Measurements from ENCODE around the gene LRRC71. TPM values are rescaled to one million over a fixed set of nuclear protein-coding genes. Genes with fewer than 3 reads are reported as not detected.

The LRRC71 gene
- total RNA-seq, 1 donor: 0.36 TPM

- Histone ChIP-seq H4K20me1 (ENCODE audit: insufficient read depth, low read length) (no peaks in the 10 kb centered on the region), H3K27ac (ENCODE audit: low read depth, low read length) (no peak overlapping the region), H3K79me2 (ENCODE audit: insufficient read depth, low read length) (no peaks in the 10 kb centered on the region), H3K27me3 (ENCODE audit: insufficient read depth, low read length) (peaks cover 29% of the 10 kb centered on the region), H3K36me3 (ENCODE audit: insufficient read depth, low read length) (no peaks in the 10 kb centered on the region), H2AFZ (ENCODE audit: low read length) (no peak overlapping the region), H3K4me2 (ENCODE audit: insufficient read depth, low read length) (no peak overlapping the region), H3K9me3 (ENCODE audit: low read depth, low read length) (no peaks in the 10 kb centered on the region), H3K4me3 (ENCODE audit: insufficient read depth, low read length) (no peak overlapping the region), H3K4me1 (ENCODE audit: insufficient read depth, low read length) (no peaks in the 10 kb centered on the region)
- no peak for DNase-seq (ENCODE audit: insufficient read length, low spot score, missing footprints)
- TF ChIP-seq CTCF (IDR thresholded peaks at IDR 0.05; ENCODE audit: extremely low read depth, low read depth, low read length): no peak
Observed at GRCh38 chr1:156883919-156884318, 36.5 kb upstream of the LRRC71 start.

GRCh38 chr1:156884560-156885184 lies 35.8 kb upstream of the LRRC71 start:
- Histone ChIP-seq H3K4me3 (ENCODE audit: insufficient read depth, low read length) (no peak overlapping the region), H2AFZ (ENCODE audit: low read length) (no peak overlapping the region), H3K27ac (ENCODE audit: low read depth, low read length) (no peak overlapping the region), H3K36me3 (ENCODE audit: insufficient read depth, low read length) (no peaks in the 10 kb centered on the region), H3K27me3 (ENCODE audit: insufficient read depth, low read length) (peaks cover 24% of the 10 kb centered on the region), H4K20me1 (ENCODE audit: insufficient read depth, low read length) (no peaks in the 10 kb centered on the region), H3K9me3 (ENCODE audit: low read depth, low read length) (no peaks in the 10 kb centered on the region), H3K4me2 (ENCODE audit: insufficient read depth, low read length) (no peak overlapping the region), H3K79me2 (ENCODE audit: insufficient read depth, low read length) (no peaks in the 10 kb centered on the region), H3K4me1 (ENCODE audit: insufficient read depth, low read length) (no peaks in the 10 kb centered on the region)
- no peak for DNase-seq (ENCODE audit: insufficient read length, low spot score, missing footprints)
- TF ChIP-seq CTCF (IDR thresholded peaks at IDR 0.05; ENCODE audit: extremely low read depth, low read depth, low read length): no peak

GRCh38 chr1:156885314-156885713 lies 35.1 kb upstream of the LRRC71 start:
- Histone ChIP-seq H3K4me2 (ENCODE audit: insufficient read depth, low read length) (no peak overlapping the region), H3K9me3 (ENCODE audit: low read depth, low read length) (no peaks in the 10 kb centered on the region), H4K20me1 (ENCODE audit: insufficient read depth, low read length) (no peaks in the 10 kb centered on the region), H3K27ac (ENCODE audit: low read depth, low read length) (no peak overlapping the region), H3K27me3 (ENCODE audit: insufficient read depth, low read length) (peaks cover 24% of the 10 kb centered on the region), H3K4me1 (ENCODE audit: insufficient read depth, low read length) (no peaks in the 10 kb centered on the region), H2AFZ (ENCODE audit: low read length) (no peak overlapping the region), H3K36me3 (ENCODE audit: insufficient read depth, low read length) (no peaks in the 10 kb centered on the region), H3K79me2 (ENCODE audit: insufficient read depth, low read length) (no peaks in the 10 kb centered on the region), H3K4me3 (ENCODE audit: insufficient read depth, low read length) (no peak overlapping the region)
- DNase-seq (ENCODE audit: insufficient read length, low spot score, missing footprints): no peak
- TF ChIP-seq CTCF (IDR thresholded peaks at IDR 0.05; ENCODE audit: extremely low read depth, low read depth, low read length): no peak

- Histone ChIP-seq H2AFZ (ENCODE audit: low read length) (peak overlapping the region; percentile 35), H3K27ac (ENCODE audit: low read depth, low read length) (no peak overlapping the region), H3K79me2 (ENCODE audit: insufficient read depth, low read length) (no peaks in the 10 kb centered on the region), H3K27me3 (ENCODE audit: insufficient read depth, low read length) (peaks cover 21% of the 10 kb centered on the region), H3K9me3 (ENCODE audit: low read depth, low read length) (no peaks in the 10 kb centered on the region), H3K4me3 (ENCODE audit: insufficient read depth, low read length) (no peak overlapping the region), H3K4me1 (ENCODE audit: insufficient read depth, low read length) (no peaks in the 10 kb centered on the region), H4K20me1 (ENCODE audit: insufficient read depth, low read length) (no peaks in the 10 kb centered on the region), H3K36me3 (ENCODE audit: insufficient read depth, low read length) (no peaks in the 10 kb centered on the region), H3K4me2 (ENCODE audit: insufficient read depth, low read length) (no peak overlapping the region)
- DNase-seq (ENCODE audit: insufficient read length, low spot score, missing footprints): no peak
- no peak for TF ChIP-seq CTCF (IDR thresholded peaks at IDR 0.05; ENCODE audit: extremely low read depth, low read depth, low read length)
Observed at GRCh38 chr1:156885880-156886355, 34.5 kb upstream of the LRRC71 start.

Measured in osteoblast (primary cell).